NCI-H748 (cell line): ENCODE measurements around the gene EFCAB7.
A peak's percentile ranks its signal among the peaks of the same experiment; 100 is the strongest.

Experiments
- DNase-seq: peaks from one replicate; lab custom pipeline; 2025; ENCODE audit not compliant: unreplicated experiment; lab: John Stamatoyannopoulos, UW

EFCAB7 gene

GRCh38 chr1:63601061-63601460 is 77.7 kb downstream of the EFCAB7 start:
- DNase-seq, result no peak

GRCh38 chr1:63601463-63601862 is 78.1 kb downstream of the EFCAB7 start:
- DNase-seq, result no peak

- DNase-seq, result no peak
These were observed 78.6 kb downstream of the EFCAB7 start for GRCh38 chr1:63601912-63602311.

- DNase-seq, result no peak
These were observed 79.3 kb downstream of the EFCAB7 start for GRCh38 chr1:63602629-63603028.

GRCh38 chr1:63603810-63604209 is 80.5 kb downstream of the EFCAB7 start:
- DNase-seq, result no peak

GRCh38 chr1:63607322-63607721 is 84.0 kb downstream of the EFCAB7 start:
- no peak for DNase-seq

- DNase-seq, result no peak
These were observed 87.9 kb downstream of the EFCAB7 start for GRCh38 chr1:63611231-63611630.

GRCh38 chr1:63612564-63612963 is 89.2 kb downstream of the EFCAB7 start:
- no peak for DNase-seq

GRCh38 chr1:63612971-63613370 is 89.6 kb downstream of the EFCAB7 start:
- no peak for DNase-seq

- DNase-seq, result peak; percentile 62
These were observed 92.6 kb downstream of the EFCAB7 start for GRCh38 chr1:63615768-63616420.

GRCh38 chr1:63617450-63617849 is 94.1 kb downstream of the EFCAB7 start:
- no peak for DNase-seq

- DNase-seq, result no peak
These were observed 94.7 kb downstream of the EFCAB7 start for GRCh38 chr1:63618011-63618410.

GRCh38 chr1:63619558-63619957 is 96.2 kb downstream of the EFCAB7 start:
- DNase-seq, result no peak

GRCh38 chr1:63620671-63621070 is 97.3 kb downstream of the EFCAB7 start:
- DNase-seq, result no peak

- no peak for DNase-seq
These were observed 97.8 kb downstream of the EFCAB7 start for GRCh38 chr1:63621075-63621474.

- no peak for DNase-seq
These were observed 98.4 kb downstream of the EFCAB7 start for GRCh38 chr1:63621698-63622097.
